OCI-LY3 (cell line): ENCODE results near the gene PLEKHG3.

ENCODE experiments used
- H2AFZ ChIP-seq: fragments of 200-600, 300-600 bp; shearing (Covaris generic); 2 replicates; pipeline ENCODE4 v1.6.0; 2014; ENCODE audit warnings: antibody characterized with exemption, low read depth, low read length
- H3K27ac ChIP-seq: fragments of 200-600, 300-600 bp; sonication (generic); 2 replicates; pipeline ENCODE4 v1.5.1; 2014; ENCODE audit warnings: mild to moderate bottlenecking, low read length, moderate library complexity, mixed read lengths
- H3K27me3 ChIP-seq: fragments of 200-600, 300-600 bp; sonication (generic); 2 replicates; pipeline ENCODE4 v1.6.1; 2014; ENCODE audit warnings: low read depth, low read length, mixed read lengths
- H3K36me3 ChIP-seq: fragments of 200-600, 300-600 bp; sonication (generic); replicated peaks from 2 replicates; pipeline ENCODE3; 2014; ENCODE audit warnings: low read depth, low read length, mixed read lengths
- H3K4me1 ChIP-seq: fragments of 300-600, 200-600 bp; sonication (generic); 2 replicates; pipeline ENCODE4 v1.6.1; 2014; ENCODE audit warnings: low read length, mixed read lengths
- H3K4me2 ChIP-seq: fragments of 200-600, 300-600 bp; sonication (generic); 2 replicates; pipeline ENCODE4 v1.6.1; 2014; ENCODE audit warnings: low read length, mixed read lengths
- H3K4me3 ChIP-seq: fragments of 300-600, 200-600 bp; sonication (generic); 2 replicates; pipeline ENCODE4 v1.5.1; 2014; ENCODE audit warnings: antibody characterized with exemption, mild to moderate bottlenecking, low read length, moderate library complexity
- H3K79me2 ChIP-seq: fragments of 300-600, 200-600 bp; shearing (Covaris generic); 2 replicates; pipeline ENCODE4 v1.6.1; 2014; ENCODE audit warnings: mild to moderate bottlenecking, low read length, mixed read lengths
- H3K9ac ChIP-seq: fragments of 300-600, 200-600 bp; shearing (Covaris generic); 2 replicates; pipeline ENCODE4 v1.6.0; 2014; ENCODE audit warnings: mild to moderate bottlenecking, low read length, moderate library complexity
- H3K9me3 ChIP-seq: fragments of 200-600, 300-600 bp; shearing (Covaris generic); 2 replicates; pipeline ENCODE4 v1.6.1; 2014; ENCODE audit warnings: low read length, mixed read lengths; ENCODE audit not compliant: insufficient read depth
- H4K20me1 ChIP-seq: fragments of 200-600, 300-600 bp; sonication (generic); 2 replicates; pipeline ENCODE4 v1.6.1; 2016; ENCODE audit warnings: low read length, mixed read lengths; ENCODE audit not compliant: insufficient read depth
- EZH2phosphoT487 ChIP-seq: fragments of 200-600 bp; shearing (Covaris generic); IDR thresholded peaks from 2 replicates; pipeline ENCODE4 v1.6.1; 2018; ENCODE audit warnings: antibody characterized with exemption, mixed run types, low read depth
- TF ChIP-seq, protein P1 (sequence below): fragments of 200-600, 300-600 bp; sonication (generic); IDR thresholded peaks from 2 replicates; pipeline ENCODE4 v1.5.1; 2014; ENCODE audit warnings: antibody characterized with exemption, low read length, low read depth

Gene PLEKHG3

DNA sequence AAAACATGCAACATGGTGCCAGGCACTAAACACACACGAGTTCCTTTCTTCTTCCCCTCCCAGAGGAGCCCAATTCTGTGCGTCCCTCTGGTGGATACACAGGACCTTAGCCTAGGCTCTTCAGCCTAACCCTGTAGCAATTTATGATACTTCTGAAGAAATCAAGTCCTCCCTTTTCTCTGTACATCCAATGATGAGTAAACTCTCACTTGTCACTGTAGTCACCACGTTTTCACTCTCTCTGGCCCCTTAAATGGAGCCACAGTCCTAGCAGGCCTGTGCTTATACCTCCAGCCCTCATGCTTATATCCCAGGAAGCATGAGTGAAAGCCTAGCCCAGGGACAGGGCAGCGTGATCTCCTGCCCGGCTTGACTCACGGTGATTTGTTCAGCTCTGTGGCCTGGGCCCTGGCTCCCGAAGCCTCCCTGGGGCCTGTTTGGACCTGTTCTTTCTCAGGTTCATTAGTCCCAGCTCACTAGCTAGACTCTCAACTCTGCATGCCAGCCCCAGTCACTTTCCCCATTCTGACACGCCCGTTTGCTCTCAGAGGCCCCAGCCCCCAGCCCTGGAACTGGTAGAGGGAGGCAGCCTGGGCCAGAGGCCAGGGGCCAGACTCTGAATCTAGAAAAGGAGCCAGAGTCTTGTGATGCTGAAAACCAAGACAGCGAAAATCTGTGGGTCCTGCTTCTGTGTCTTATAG is 24.1 kb upstream of the PLEKHG3 start:
- Histone ChIP-seq H3K27ac (no peak overlapping the region), H3K9ac (no peak overlapping the region), H3K4me1 (peaks cover 10% of the 10 kb centered on the region), H4K20me1 (no peaks in the 10 kb centered on the region), H3K27me3 (no peaks in the 10 kb centered on the region), H3K4me3 (no peak overlapping the region), H3K9me3 (no peaks in the 10 kb centered on the region), H2AFZ (no peak overlapping the region), H3K36me3 (no peaks in the 10 kb centered on the region), H3K79me2 (no peaks in the 10 kb centered on the region), H3K4me2 (no peak overlapping the region)
- TF ChIP-seq EZH2phosphoT487 = no peak
- TF ChIP-seq, protein P1, sequence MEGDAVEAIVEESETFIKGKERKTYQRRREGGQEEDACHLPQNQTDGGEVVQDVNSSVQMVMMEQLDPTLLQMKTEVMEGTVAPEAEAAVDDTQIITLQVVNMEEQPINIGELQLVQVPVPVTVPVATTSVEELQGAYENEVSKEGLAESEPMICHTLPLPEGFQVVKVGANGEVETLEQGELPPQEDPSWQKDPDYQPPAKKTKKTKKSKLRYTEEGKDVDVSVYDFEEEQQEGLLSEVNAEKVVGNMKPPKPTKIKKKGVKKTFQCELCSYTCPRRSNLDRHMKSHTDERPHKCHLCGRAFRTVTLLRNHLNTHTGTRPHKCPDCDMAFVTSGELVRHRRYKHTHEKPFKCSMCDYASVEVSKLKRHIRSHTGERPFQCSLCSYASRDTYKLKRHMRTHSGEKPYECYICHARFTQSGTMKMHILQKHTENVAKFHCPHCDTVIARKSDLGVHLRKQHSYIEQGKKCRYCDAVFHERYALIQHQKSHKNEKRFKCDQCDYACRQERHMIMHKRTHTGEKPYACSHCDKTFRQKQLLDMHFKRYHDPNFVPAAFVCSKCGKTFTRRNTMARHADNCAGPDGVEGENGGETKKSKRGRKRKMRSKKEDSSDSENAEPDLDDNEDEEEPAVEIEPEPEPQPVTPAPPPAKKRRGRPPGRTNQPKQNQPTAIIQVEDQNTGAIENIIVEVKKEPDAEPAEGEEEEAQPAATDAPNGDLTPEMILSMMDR = no peak

- H3K4me1 ChIP-seq = peaks cover 10% of the 10 kb centered on the region
- H3K79me2 ChIP-seq = no peaks in the 10 kb centered on the region
- no peak overlapping the region for H2AFZ ChIP-seq
- H3K27me3 ChIP-seq = no peaks in the 10 kb centered on the region
- H3K36me3 ChIP-seq = no peaks in the 10 kb centered on the region
- TF ChIP-seq EZH2phosphoT487 = no peak
- TF ChIP-seq, protein P1 = no peak
- no peaks in the 10 kb centered on the region for H4K20me1 ChIP-seq
- H3K9me3 ChIP-seq = no peaks in the 10 kb centered on the region
- H3K4me2 ChIP-seq = no peak overlapping the region
- no peak overlapping the region for H3K4me3 ChIP-seq
- no peak overlapping the region for H3K27ac ChIP-seq
- H3K9ac ChIP-seq = no peak overlapping the region
Observed at GRCh38 chr14:64680714-64681065, 23.5 kb upstream of the PLEKHG3 start.

DNA sequence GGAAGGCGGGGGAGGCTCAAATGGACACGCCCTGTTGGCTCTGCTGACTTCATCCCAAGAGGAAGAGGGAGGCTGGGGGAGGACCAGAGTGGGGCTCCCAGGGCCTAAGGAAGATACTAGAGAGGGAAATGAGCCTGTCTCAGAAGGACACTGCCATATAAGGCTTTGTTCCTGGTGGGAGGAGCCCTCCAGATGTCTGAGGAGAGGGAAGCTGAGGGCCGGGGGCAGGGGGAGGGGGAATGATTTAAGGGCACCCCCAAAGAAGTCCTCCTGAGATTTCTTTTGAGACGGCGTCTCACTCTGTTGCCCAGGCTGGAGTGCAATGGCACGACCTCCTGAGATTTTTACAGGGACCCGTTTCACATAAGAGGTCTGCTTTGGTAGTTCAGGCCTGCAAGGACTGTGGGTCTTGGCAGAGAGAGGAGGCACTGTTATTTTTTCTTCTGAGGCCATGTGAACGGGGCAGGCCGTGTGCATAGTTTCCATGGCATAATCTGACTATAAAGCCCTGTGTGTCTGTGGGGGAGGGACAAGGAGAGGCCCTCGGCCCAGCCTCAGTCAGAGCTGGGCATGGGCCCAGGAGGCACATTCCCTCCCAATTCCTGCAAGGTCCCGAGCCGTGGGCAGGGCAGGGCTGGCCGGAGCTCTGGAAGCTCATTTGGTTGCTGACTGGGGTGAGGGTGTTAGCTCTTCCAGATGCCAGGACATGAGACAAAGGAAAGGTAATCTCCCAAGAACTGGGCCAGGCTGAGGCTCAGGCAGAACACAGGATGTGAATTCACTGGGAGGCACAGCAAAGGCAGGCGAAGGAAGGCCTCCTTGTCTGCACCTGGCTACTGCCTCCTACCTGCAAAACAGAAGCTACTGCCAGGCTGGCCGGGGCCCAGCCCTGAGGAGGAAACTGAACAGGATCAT is 22.2 kb upstream of the PLEKHG3 start:
- H3K4me3 ChIP-seq = no peak overlapping the region
- H4K20me1 ChIP-seq = no peaks in the 10 kb centered on the region
- H3K4me2 ChIP-seq = no peak overlapping the region
- no peak overlapping the region for H3K9ac ChIP-seq
- H3K4me1 ChIP-seq = no peaks in the 10 kb centered on the region
- H3K9me3 ChIP-seq = no peaks in the 10 kb centered on the region
- H2AFZ ChIP-seq = no peak overlapping the region
- H3K79me2 ChIP-seq = no peaks in the 10 kb centered on the region
- H3K36me3 ChIP-seq = no peaks in the 10 kb centered on the region
- no peak overlapping the region for H3K27ac ChIP-seq
- no peaks in the 10 kb centered on the region for H3K27me3 ChIP-seq
- TF ChIP-seq EZH2phosphoT487 = no peak
- TF ChIP-seq, protein P1 = no peak

DNA sequence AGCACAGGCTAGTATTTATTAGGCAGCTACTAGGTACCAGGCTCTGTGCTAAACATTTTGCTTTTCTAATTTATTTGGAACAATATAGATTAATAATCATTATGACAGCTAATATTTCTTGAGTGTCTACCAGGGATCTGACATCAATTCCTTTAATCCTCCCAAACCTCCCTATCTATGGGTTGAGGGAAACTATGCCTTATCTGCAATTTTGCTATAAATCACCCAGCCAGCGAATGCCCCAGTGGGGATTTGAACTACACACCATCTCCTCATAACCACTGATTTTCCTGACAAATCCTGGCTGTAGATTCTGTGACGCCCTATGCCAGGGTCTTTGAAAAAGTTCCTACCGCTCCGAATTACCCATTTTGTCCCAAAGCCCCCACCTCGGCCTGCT is 21.4 kb upstream of the PLEKHG3 start:
- H3K4me2 ChIP-seq = no peak overlapping the region
- H3K9ac ChIP-seq = no peak overlapping the region
- no peak for TF ChIP-seq EZH2phosphoT487
- TF ChIP-seq, protein P1 = no peak
- H2AFZ ChIP-seq = no peak overlapping the region
- H3K4me1 ChIP-seq = no peaks in the 10 kb centered on the region
- no peaks in the 10 kb centered on the region for H3K79me2 ChIP-seq
- no peak overlapping the region for H3K27ac ChIP-seq
- no peak overlapping the region for H3K4me3 ChIP-seq
- no peaks in the 10 kb centered on the region for H3K27me3 ChIP-seq
- H3K36me3 ChIP-seq = no peaks in the 10 kb centered on the region
- H3K9me3 ChIP-seq = no peaks in the 10 kb centered on the region
- no peaks in the 10 kb centered on the region for H4K20me1 ChIP-seq
